ENCODE measurements around the gene SLC2A11. TPM values are rescaled to one million over a fixed set of nuclear protein-coding genes. Genes with fewer than 3 reads are reported as not detected.
"Not testable (repeated sequence)": the region's sequence is repeated elsewhere in the genome, so short reads cannot be mapped to it uniquely, and the experiment has no call there.

Gene SLC2A11
- total RNA-seq, 4 donors from 2014 or later = 6.9 to 28.9 (median 13.4) TPM

- no peaks in the 10 kb centered on the region for H3K9me3 ChIP-seq
- TF ChIP-seq POLR2A (IDR thresholded peaks at IDR 0.05) (no peak), EP300 (IDR thresholded peaks at IDR 0.05) (no peak), CTCF (IDR thresholded peaks at IDR 0.05) (no peak)
- 87% methylated on average over 16 of the region's 16 CpGs for WGBS, 2 donors
- H3K27me3 ChIP-seq = no peaks in the 10 kb centered on the region
- no peak overlapping the region for H3K27ac ChIP-seq
- H3K36me3 ChIP-seq = no peaks in the 10 kb centered on the region
- no peak overlapping the region for H3K4me3 ChIP-seq
- DNase-seq (ENCODE audit: low spot score in 2 of 2) = no peak
- peaks cover 0 to 46% (median 10%) of the 10 kb centered on the region in 4 donors for H3K4me1 ChIP-seq
Measured at GRCh38 chr22:23850136-23850611, 7.5 kb upstream of the SLC2A11 start.

GRCh38 chr22:23856721-23857605 lies 712 bp upstream of the SLC2A11 start:
- TF ChIP-seq CTCF (IDR thresholded peaks at IDR 0.05) (no peak), EP300 (IDR thresholded peaks at IDR 0.05) (no peak), POLR2A (IDR thresholded peaks at IDR 0.05) (no peak)
- Histone ChIP-seq H3K4me1 (peaks cover 0 to 26% (median 0%) of the 10 kb centered on the region in 4 donors), H3K27ac (peak overlapping the region; percentile 78 to 90 (median 88)), H3K27me3 (no peaks in the 10 kb centered on the region), H3K4me3 (peak overlapping the region; percentile 66 to 88 (median 73)), H3K36me3 (no peaks in the 10 kb centered on the region), H3K9me3 (no peaks in the 10 kb centered on the region)
- no peak for DNase-seq (ENCODE audit: low spot score in 2 of 2)
- 6 to 8% methylated on average over 46 to 56 of the region's 58 CpGs for WGBS, 2 donors

GRCh38 chr22:23858484-23858815 lies 775 bp downstream of the SLC2A11 start:
- peaks cover 0 to 26% (median 0%) of the 10 kb centered on the region in 4 donors for H3K4me1 ChIP-seq
- peak in 1 of 5 experiments; percentile 1 for TF ChIP-seq CTCF (IDR thresholded peaks at IDR 0.05)
- TF ChIP-seq EP300 (IDR thresholded peaks at IDR 0.05) = no peak
- TF ChIP-seq POLR2A (IDR thresholded peaks at IDR 0.05) = no peak
- H3K27me3 ChIP-seq = no peaks in the 10 kb centered on the region
- peak overlapping the region; percentile 66 to 88 (median 73) for H3K4me3 ChIP-seq
- DNase-seq (ENCODE audit: low spot score in 2 of 2) = no peak
- 55 to 58% methylated on average over 7 of the region's 7 CpGs for WGBS, 2 donors
- no peaks in the 10 kb centered on the region for H3K9me3 ChIP-seq
- peak overlapping the region in 2 of 4 donors; percentile 89 to 90 for H3K27ac ChIP-seq
- H3K36me3 ChIP-seq = peaks cover 0 to 10% (median 0%) of the 10 kb centered on the region in 3 donors

- Histone ChIP-seq H3K9me3 (no peaks in the 10 kb centered on the region), H3K27me3 (no peaks in the 10 kb centered on the region), H3K27ac (no peak overlapping the region), H3K36me3 (peaks cover 0 to 10% (median 0%) of the 10 kb centered on the region in 3 donors), H3K4me1 (peaks cover 0 to 26% (median 0%) of the 10 kb centered on the region in 4 donors), H3K4me3 (no peak overlapping the region)
- DNase-seq (ENCODE audit: low spot score in 2 of 2) = no peak
- TF ChIP-seq POLR2A (IDR thresholded peaks at IDR 0.05) = no peak
- TF ChIP-seq CTCF (IDR thresholded peaks at IDR 0.05) = no peak
- no peak for TF ChIP-seq EP300 (IDR thresholded peaks at IDR 0.05)
- 88 to 100% methylated on average over 4 of the region's 4 CpGs for WGBS, 2 donors
Measured at GRCh38 chr22:23859201-23859600, 1.5 kb downstream of the SLC2A11 start.

GRCh38 chr22:23860187-23860586 lies 2.5 kb downstream of the SLC2A11 start:
- H3K27ac ChIP-seq; DNase-seq (ENCODE audit: low spot score in 2 of 2); H3K4me3 ChIP-seq; H3K27me3 ChIP-seq; H3K9me3 ChIP-seq: not testable (repeated sequence)
- 86 to 94% methylated on average over 8 of the region's 8 CpGs for WGBS, 2 donors
- Histone ChIP-seq H3K4me1 (peaks cover 0 to 26% (median 0%) of the 10 kb centered on the region in 4 donors), H3K36me3 (peaks cover 0 to 14% (median 0%) of the 10 kb centered on the region in 3 donors)
